ENCODE measurements around the gene ANKRD6. TPM values are rescaled to one million over a fixed set of nuclear protein-coding genes. Genes with fewer than 3 reads are reported as not detected.

ANKRD6 gene
- total and polyA plus RNA-seq, 2 donors (not counting 1 experiment from before 2014, with no cell fraction given): 3.8 to 10.5 TPM

- WGBS (ENCODE audit: insufficient coverage): 100% methylated on average over 3 of the region's 3 CpGs
- DNase-seq: no peak
- H3K27ac Mint-ChIP-seq: no peak overlapping the region
- Histone ChIP-seq H4K20me1 (ENCODE audit: control insufficient read depth, insufficient read depth, low read length, poor library complexity, severe bottlenecking) (no peaks in the 10 kb centered on the region), H3K27me3 (replicated peaks in 1 of 4; ENCODE audit: control extremely low read depth in 1 of 4, control insufficient read depth in 3 of 4, insufficient read depth in 4 of 4, low read length in 3 of 4) (no peaks in the 10 kb centered on the region), H3K27ac (ENCODE audit: low read length in 2 of 2) (no peak overlapping the region), H3K4me1 (ENCODE audit: control insufficient read depth in 2 of 2, insufficient read depth in 2 of 2, low read length in 2 of 2) (peaks cover 8 to 9% of the 10 kb centered on the region in 2 donors), H3K79me2 (ENCODE audit: control insufficient read depth, insufficient read depth, low read length) (peaks cover 19% of the 10 kb centered on the region), H2AFZ (ENCODE audit: insufficient read depth, low read depth, low read length, poor library complexity, severe bottlenecking) (no peak overlapping the region), H3K9me3 (ENCODE audit: control extremely low read depth in 1 of 3, control insufficient read depth in 2 of 3, insufficient read depth in 1 of 3, low read length in 2 of 3) (no peaks in the 10 kb centered on the region), H3K36me3 (replicated peaks in 1 of 2; ENCODE audit: control extremely low read depth in 1 of 2, control insufficient read depth in 1 of 2, extremely low read depth in 1 of 2, insufficient read depth in 2 of 2, low read length in 1 of 2) (peaks cover 10 to 37% of the 10 kb centered on the region in 2 experiments), H3K9ac (ENCODE audit: low read length) (no peak overlapping the region), H3K4me2 (replicated peaks; ENCODE audit: low read depth, low read length, poor library complexity, severe bottlenecking) (no peak overlapping the region), H3K4me3 (ENCODE audit: control extremely low read depth in 1 of 5, extremely low read depth in 1 of 5, insufficient read depth in 1 of 5, low read depth in 2 of 5, low read length in 4 of 5) (no peak overlapping the region)
- H3K4me3 Mint-ChIP-seq: no peak overlapping the region
- no peaks in the 10 kb centered on the region for H3K27me3 Mint-ChIP-seq
- peaks cover 17% of the 10 kb centered on the region for H3K4me1 Mint-ChIP-seq
- ChIA-PET CTCF (no interaction called here), POLR2A (no interaction called here)
- ATAC-seq (ENCODE audit: low read depth): no peak
- intact Hi-C loops (cut with micrococcal nuclease): no loop called here
- no peaks in the 10 kb centered on the region for H3K9me3 Mint-ChIP-seq (ENCODE audit: insufficient read depth)
- TF ChIP-seq, protein P1, sequence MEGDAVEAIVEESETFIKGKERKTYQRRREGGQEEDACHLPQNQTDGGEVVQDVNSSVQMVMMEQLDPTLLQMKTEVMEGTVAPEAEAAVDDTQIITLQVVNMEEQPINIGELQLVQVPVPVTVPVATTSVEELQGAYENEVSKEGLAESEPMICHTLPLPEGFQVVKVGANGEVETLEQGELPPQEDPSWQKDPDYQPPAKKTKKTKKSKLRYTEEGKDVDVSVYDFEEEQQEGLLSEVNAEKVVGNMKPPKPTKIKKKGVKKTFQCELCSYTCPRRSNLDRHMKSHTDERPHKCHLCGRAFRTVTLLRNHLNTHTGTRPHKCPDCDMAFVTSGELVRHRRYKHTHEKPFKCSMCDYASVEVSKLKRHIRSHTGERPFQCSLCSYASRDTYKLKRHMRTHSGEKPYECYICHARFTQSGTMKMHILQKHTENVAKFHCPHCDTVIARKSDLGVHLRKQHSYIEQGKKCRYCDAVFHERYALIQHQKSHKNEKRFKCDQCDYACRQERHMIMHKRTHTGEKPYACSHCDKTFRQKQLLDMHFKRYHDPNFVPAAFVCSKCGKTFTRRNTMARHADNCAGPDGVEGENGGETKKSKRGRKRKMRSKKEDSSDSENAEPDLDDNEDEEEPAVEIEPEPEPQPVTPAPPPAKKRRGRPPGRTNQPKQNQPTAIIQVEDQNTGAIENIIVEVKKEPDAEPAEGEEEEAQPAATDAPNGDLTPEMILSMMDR (IDR thresholded peaks at IDR 0.05): no peak
- TF ChIP-seq EZH2 (IDR thresholded peaks at IDR 0.05; ENCODE audit: borderline replicate concordance, insufficient read depth, low read depth, low read length, poor library complexity, severe bottlenecking): no peak
Measured at GRCh38 chr6:89642956-89643355, 210.0 kb downstream of the ANKRD6 start.

- DNase-seq: no peak
- intact Hi-C loops (cut with micrococcal nuclease): no loop called here
- no peaks in the 10 kb centered on the region for H3K9me3 Mint-ChIP-seq (ENCODE audit: insufficient read depth)
- no peak for ATAC-seq (ENCODE audit: low read depth)
- Histone ChIP-seq H3K9me3 (ENCODE audit: control extremely low read depth in 1 of 3, control insufficient read depth in 2 of 3, insufficient read depth in 1 of 3, low read length in 2 of 3) (no peaks in the 10 kb centered on the region), H3K27ac (ENCODE audit: low read length in 2 of 2) (no peak overlapping the region), H3K4me1 (ENCODE audit: control insufficient read depth in 2 of 2, insufficient read depth in 2 of 2, low read length in 2 of 2) (peaks cover 8% of the 10 kb centered on the region in 2 donors), H4K20me1 (ENCODE audit: control insufficient read depth, insufficient read depth, low read length, poor library complexity, severe bottlenecking) (no peaks in the 10 kb centered on the region), H3K36me3 (replicated peaks in 1 of 2; ENCODE audit: control extremely low read depth in 1 of 2, control insufficient read depth in 1 of 2, extremely low read depth in 1 of 2, insufficient read depth in 2 of 2, low read length in 1 of 2) (peaks cover 13 to 41% of the 10 kb centered on the region in 2 experiments), H3K4me3 (ENCODE audit: control extremely low read depth in 1 of 5, extremely low read depth in 1 of 5, insufficient read depth in 1 of 5, low read depth in 2 of 5, low read length in 4 of 5) (no peak overlapping the region), H3K79me2 (ENCODE audit: control insufficient read depth, insufficient read depth, low read length) (peaks cover 14% of the 10 kb centered on the region), H3K4me2 (replicated peaks; ENCODE audit: low read depth, low read length, poor library complexity, severe bottlenecking) (no peak overlapping the region), H3K9ac (ENCODE audit: low read length) (no peak overlapping the region), H3K27me3 (replicated peaks in 1 of 4; ENCODE audit: control extremely low read depth in 1 of 4, control insufficient read depth in 3 of 4, insufficient read depth in 4 of 4, low read length in 3 of 4) (no peaks in the 10 kb centered on the region), H2AFZ (ENCODE audit: insufficient read depth, low read depth, low read length, poor library complexity, severe bottlenecking) (no peak overlapping the region)
- WGBS (ENCODE audit: insufficient coverage): 83% methylated on average over 2 of the region's 3 CpGs
- H3K4me1 Mint-ChIP-seq: peaks cover 13% of the 10 kb centered on the region
- ChIA-PET CTCF (no interaction called here), POLR2A (no interaction called here)
- H3K4me3 Mint-ChIP-seq: no peak overlapping the region
- no peaks in the 10 kb centered on the region for H3K27me3 Mint-ChIP-seq
- no peak for TF ChIP-seq EZH2 (IDR thresholded peaks at IDR 0.05; ENCODE audit: borderline replicate concordance, insufficient read depth, low read depth, low read length, poor library complexity, severe bottlenecking)
- TF ChIP-seq, protein P1 (IDR thresholded peaks at IDR 0.05): no peak
- H3K27ac Mint-ChIP-seq: no peak overlapping the region
Measured at GRCh38 chr6:89643406-89643805, 210.5 kb downstream of the ANKRD6 start.

All from B cell (primary cell).